ENCODE results near the gene GABRG3.

GRCh38 chr15:27196691-27197090, 225.7 kb downstream of the GABRG3 start:
- no peak for TF ChIP-seq CTCF (IDR thresholded peaks at IDR 0.05; ENCODE audit: extremely low read depth in 1 of 2, insufficient read depth in 1 of 2, low read depth in 1 of 2, low read length in 2 of 2)
- no peak for TF ChIP-seq POLR2AphosphoS5 (IDR thresholded peaks at IDR 0.05; ENCODE audit: insufficient read depth, low read depth, low read length)
- no peak for TF ChIP-seq POLR2A (IDR thresholded peaks at IDR 0.05; ENCODE audit: low read depth, low read length)
- no peak for TF ChIP-seq EZH2 (IDR thresholded peaks at IDR 0.05; ENCODE audit: borderline replicate concordance, low read depth, low read length, severe bottlenecking)

All from endothelial cell of umbilical vein (primary cell).